NCI-H146 treated with DMSO at 0.1 percent for 48 hours (cell line): Measurements from ENCODE around the gene PTPRR.

Source experiments
- DNase-seq: peaks from one replicate; lab custom pipeline; 2025; ENCODE audit not compliant: unreplicated experiment; lab: John Stamatoyannopoulos, UW

The PTPRR gene, protein sequence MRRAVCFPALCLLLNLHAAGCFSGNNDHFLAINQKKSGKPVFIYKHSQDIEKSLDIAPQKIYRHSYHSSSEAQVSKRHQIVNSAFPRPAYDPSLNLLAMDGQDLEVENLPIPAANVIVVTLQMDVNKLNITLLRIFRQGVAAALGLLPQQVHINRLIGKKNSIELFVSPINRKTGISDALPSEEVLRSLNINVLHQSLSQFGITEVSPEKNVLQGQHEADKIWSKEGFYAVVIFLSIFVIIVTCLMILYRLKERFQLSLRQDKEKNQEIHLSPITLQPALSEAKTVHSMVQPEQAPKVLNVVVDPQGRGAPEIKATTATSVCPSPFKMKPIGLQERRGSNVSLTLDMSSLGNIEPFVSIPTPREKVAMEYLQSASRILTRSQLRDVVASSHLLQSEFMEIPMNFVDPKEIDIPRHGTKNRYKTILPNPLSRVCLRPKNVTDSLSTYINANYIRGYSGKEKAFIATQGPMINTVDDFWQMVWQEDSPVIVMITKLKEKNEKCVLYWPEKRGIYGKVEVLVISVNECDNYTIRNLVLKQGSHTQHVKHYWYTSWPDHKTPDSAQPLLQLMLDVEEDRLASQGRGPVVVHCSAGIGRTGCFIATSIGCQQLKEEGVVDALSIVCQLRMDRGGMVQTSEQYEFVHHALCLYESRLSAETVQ

DNA sequence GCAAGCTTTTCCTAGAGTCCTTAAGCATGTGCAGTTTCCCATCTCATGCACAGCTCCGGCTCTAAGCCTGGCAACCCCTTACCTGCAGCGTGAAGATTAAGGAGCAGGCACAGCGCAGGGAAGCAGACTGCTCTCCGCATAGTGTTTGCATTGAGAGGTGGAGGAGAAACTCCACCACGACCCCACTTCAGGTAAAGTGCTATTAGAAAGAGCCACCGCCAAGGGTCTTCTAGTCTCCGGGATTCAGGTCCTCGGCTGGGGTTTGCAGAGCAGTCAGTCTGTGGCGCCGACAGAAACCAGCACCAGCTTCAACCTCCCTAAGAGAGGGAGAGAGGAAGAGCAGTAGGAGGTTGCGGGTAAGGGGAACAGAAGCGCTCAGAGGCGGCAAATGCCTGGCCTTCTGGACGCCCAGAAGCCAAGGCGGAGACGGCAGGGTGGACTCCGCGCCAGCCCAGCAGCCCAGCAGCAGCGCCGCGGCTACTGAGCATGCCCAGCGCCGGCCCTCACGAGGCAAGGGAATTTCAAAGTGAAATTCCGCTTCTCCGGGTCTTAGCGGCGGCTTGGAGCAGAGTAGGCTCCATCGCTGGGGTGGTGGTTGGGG lies at the start of gene PTPRR:
Gene PTPRR (minus strand): TSS at position 488 of the 601 bp plus-strand sequence. CDS start 348 bp downstream, at position 140.
- DNase-seq, result no peak

DNA sequence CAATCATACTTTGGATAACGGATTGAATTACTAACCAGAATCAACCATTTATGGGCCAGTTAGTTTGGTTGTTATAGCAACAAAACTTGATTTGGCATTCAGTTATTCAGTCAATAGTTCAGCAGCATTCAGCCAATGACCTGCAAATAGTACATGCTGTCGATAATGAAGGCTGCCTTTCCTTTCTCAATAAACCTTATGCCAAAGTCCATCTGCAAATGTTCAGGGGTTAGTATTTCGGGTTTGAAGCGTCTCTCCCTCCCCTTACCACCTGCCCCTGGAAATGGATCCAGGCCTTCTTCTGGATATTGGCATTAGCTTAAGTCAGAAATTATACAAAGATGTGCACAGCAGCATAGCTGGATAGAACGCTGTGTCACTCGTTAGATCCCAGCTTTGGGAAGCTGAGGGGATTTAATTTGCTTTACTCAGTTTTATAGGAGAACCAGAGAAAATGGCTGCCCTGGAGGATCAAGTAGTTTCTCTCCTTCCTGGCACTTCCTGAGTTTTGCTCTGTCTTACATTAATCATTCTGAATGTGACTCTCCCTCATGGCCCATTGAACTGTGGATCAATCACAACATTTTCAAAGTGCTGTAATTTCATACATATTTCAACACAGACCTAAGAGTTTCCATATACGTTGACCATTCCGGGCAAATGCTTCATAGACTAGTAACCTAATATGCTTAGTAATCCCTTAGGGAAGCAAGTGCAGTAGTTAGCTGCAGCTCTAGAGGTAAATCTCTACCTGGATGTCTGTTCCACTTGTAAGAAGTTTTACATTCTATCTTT lies 46.7 kb upstream of the PTPRR start:
- DNase-seq, result no peak

DNA sequence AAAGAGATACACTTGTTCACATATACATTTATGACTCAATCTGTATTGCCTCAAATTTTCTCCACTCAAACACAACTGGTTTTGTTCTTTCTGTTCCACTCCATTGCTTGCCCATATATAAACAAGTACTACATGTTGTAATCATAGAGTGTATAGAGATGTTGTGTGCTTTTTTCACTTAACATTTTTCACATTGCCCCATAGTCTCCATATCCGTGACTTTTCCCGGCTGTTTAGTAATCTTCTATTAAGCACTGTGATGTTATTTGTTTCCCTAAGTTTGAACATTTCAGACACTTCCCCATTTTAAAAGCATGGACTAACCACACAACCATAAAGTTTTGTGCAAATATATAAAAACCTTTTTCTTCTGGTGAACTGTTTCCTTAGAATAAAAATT lies 45.5 kb upstream of the PTPRR start:
- DNase-seq, result no peak

DNA sequence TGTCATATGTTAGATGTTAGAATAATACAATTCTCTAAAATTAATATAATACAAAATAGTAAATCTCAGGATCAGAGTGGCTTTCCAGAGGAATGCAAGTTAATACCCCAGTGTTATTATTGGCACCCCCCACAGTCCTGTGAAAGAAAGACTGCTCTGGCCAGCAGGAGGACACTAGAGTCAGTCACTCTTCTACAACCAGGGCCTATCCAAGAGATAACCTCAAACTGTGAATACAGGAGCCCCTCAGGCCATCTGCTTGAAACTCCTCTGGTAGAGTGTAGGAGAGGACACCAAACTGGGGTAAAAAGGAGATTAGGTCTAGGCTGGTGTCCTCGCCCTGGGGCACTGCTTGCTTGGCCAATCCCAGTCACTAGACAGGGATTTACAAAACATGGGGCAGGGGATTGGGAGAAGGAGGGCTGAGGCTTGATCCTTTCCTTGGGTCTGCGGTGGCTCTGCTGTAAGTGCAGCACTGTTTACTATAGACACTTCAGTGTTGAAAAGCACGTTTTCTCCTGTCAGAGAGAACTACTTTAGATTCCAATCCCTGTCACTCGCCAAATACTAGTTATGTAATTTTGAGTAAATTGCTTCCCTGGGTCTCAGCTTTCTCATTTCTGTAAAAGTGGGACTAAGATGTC lies 44.5 kb upstream of the PTPRR start:
- DNase-seq, result no peak

DNA sequence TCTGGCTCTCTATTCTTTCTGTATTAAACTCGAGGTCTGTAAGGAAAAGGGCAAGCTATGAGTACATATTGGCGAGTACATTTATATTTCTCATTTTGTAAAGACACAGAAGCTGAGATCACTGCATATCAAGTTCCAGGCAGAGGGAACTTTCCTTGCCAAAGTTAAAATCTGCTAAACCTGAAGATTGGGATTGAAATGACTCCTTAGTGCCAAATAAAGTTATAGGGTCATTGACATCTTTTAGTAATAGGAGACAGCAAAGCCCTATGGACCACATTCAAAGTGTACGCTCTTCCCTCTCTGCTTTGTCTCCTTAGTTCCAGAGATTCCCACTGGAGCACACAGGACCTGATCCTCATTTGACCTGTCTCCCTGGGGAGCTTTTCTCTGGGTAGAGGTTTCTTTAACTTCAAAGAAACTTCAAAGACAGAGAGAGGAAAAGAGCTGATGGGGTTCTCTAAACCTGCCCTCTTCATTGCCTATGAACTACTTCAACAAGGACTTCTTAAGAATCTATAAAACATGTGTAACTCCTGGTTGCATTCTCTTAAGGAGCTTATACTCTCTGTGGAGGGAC lies 42.6 kb upstream of the PTPRR start:
- no peak for DNase-seq

DNA sequence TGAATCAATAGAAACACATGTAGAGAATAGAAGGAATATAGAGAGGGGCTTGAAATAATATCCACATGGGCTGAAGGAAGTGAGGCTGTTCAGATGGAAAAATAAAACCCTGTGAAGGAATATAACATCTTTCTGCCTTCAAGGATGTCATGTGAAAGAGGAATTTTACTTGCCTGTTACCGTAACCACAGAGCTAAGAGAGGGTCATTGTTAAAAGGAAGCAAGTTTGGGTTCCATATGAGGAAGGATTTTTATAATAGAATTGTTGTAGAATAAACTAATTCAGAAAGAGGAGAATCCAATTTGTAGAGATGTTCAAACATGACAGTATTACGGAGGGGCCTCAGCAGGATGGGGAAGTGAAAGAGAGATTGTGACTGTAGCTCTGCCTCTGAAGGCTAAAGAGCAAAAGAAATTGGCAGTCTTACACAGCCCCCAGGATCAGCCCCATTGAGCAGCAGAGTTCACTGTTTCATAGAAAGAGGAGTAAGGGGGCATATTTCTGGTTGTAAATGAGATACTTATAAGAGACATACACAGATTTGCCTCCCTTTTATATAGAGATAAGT lies 41.8 kb upstream of the PTPRR start:
- DNase-seq, result no peak

DNA sequence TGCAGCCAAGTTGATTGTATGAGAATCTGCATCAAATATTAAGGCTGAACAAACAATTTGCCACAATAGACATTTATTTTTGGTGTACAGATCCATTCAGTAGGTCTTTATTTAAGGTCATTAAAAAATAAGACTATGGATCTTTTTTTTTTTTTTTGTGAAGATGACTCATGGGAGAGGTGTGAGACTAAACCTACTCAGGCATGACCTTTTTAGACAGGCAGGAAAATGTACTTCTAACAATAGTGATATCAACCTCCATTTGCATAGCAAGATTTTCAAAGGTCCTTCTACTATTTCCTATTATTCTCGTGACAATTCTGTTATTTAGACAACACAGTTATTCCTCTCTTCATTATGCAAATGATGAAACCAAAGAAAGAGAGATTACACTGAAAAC lies 39.9 kb upstream of the PTPRR start:
- DNase-seq, result no peak

DNA sequence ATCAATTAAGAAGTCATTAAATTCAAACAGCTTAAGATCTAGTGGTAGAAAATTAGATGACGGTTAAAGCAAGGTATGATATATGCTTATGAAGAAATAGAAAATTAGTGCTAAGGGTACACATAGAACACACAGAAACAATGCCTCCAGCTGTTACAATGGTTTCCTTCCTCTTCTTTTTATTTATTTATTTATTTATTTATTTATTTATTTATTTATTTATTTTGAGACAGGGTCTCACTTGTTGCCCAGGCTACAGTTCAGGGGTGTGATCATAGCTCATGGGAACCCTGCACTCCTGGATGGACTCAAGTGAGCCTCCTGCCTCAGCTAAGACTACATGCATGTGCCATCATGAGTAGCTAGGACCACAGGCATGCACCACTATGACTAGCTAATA lies 34.9 kb upstream of the PTPRR start:
- DNase-seq, result no peak

DNA sequence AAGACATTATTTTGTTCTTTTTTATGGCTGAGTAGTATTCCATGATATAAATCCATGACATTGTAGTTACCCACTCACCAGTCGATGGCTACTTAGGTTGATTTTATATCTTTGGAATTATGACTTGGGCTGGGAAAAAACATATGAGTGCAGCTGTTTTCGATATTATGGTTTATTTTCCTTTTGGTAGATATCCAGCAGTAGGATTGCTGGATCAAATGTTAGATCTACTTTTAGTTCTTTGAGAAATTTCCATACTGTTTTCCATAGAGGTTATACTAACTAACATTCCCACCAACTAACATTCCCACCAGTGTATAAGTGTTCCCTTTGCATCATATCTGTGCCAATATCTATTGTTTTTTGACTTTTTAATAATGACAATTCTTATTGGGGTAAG lies 29.9 kb upstream of the PTPRR start:
- DNase-seq, result no peak

DNA sequence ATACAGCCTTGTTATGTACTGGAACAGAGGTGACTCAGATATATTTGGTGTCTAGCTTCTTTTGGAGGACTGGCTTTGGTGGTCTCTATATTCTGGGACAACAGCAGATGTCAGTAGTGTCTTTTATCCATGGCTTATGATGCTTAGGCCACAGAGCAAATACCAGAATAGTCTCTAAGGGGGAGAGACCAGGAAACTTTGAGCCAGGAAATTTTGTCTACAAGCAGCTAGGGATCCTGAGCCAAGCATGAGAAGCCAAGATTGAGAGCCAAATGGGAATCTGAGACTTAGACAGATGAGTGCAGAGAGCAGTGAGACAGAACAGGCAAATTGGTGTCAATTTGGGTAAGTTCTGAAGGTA lies 28.4 kb upstream of the PTPRR start:
- no peak for DNase-seq

DNA sequence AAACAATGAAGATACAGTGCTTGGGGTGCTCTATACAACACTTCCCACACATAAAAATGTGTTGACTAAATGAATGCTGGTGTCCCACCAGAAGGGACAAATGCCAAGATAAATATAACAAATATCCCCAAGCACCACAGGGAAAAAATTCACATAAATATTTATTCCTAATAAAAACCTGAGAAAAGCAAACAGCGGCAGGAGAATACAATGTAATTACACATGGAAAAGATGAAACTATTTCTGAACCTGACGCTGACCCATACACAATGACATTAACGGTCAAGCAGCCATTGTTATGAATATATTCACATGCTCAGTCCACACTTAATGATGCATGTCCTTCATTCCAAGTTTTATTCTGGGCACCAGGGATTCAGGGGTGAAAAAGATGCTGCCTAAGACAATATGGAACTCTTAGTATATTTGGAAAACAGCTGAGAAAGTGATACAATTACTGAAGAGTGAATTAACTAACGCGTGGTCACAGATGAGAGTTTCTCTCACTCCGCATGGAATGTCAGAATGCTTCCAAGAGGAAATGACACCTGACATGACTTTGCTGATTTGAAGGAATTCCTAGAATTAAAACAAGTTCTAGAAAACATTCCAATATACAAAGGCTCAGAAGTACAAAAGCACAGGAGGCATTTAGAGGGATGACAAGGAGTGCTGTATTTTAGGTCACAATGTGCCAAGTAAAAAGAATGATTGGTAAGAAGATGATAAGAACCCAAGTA lies 27.9 kb upstream of the PTPRR start:
- DNase-seq, result no peak

DNA sequence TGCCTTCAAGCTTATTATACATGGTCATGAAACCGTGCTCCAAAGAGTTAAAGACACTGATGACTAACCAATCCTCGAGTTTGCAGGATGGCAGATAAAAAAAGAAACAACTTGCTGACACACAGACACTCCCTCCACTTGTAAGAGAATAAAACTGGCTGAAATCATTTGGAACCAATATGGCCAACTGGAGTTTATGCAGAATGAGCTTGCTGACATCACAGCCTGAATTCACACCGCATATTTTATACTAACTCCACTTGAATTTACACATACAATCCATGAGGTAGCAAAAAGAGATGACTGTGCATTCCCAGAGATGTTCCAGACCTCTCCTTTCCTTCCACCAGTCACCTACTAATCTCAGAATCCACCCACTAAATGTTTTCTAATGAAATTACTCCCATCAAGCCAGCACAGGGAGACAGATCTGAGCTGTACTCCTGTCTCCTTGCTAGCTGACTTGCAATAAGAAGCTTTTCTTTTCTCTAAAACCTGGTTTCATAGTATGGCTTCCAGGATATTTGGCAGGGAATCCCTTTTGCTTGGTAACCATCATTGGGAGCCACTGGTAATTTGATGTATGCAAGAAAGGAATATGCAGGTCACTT lies 15.8 kb upstream of the PTPRR start:
- DNase-seq, result no peak

DNA sequence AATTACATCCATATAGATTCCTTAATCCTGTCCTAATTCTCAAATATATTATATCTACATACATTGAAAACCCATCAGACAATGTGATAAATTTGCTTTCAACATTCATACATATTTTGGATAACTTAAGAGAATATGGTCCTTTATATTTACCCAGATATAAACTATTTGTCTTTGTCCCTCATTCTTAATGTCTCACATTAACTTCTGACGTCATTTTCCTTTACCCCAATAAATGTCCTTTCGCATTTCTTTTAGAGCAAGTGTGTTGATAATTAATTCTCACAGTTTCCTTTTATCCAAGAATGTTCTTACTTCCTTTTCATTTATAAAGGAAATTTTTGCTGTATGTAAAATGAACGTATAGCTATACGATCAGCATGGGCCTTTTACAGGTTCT lies 12.6 kb upstream of the PTPRR start:
- no peak for DNase-seq

DNA sequence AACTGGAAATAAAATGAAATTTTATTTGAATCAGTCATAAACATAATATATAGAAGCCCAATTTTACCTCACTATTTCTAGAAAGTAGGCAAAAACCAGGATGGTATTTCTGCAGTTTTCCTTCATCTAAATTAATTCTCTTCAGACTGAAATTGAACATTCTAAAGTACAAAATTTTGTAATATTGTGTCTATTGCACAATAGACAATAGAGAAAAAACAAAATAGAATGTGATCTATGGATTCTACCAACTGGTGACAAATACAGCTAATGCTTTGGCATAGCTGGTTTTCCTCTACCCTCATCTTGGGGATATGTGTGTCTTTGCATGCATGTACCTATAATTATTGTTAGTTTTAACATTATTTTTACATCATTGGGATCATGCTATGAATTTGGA lies 8.5 kb upstream of the PTPRR start:
- no peak for DNase-seq

DNA sequence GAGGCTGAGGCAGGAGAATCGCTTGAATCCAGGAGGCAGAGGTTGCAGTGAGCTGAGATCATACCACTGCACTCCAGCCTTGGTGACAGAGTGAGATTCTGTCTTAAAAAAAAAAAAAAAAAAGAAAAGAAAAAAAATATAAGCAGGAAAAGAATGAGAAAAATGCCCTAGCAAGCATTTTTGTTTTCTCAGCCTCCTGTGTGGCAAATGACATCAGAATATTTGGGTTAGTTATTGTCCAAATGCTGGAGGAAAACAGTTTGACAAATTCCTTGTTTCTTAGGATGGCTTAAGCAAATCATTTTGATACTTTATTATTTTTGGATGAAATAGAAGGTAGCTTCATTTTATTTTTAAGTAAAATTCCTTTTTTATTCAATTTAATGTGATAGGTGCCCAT lies 7.5 kb upstream of the PTPRR start:
- DNase-seq, result no peak

DNA sequence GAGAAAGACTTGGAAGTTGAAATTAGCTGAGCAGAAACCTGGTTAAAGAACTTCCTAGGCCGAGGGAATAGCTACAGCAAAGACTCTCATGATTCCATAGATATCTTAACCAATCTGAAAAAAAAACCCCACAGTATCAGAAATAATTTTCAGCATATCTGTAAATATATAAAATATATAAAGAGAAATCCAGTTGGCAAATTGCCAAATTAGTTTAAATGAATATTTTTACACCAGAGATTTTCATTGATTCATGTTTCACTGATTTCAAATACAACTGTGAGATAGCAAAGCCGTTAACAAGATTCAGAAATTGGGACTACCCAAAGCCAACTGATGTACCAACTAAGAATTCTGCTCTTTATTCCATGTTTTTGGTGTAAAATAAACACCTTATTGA lies 6.8 kb upstream of the PTPRR start:
- no peak for DNase-seq

DNA sequence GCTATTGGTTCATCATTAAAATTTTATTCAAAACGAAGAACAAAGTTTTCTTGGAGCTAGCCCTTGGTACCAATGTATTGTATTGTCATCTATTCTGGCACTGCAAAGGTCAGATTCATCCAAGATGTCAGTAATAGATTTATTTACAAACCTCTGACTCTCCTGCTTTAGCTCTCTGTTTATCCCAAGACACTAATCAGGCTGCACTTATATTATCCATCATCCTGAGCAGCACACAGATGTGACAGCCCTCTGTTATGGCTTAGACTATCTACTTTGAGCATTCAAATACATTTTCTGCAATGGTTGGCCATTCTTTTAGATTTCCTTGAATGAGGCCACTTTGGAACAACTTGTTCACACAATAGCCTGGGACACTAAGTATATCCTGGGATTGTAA lies 5.0 kb upstream of the PTPRR start:
- DNase-seq, result no peak

DNA sequence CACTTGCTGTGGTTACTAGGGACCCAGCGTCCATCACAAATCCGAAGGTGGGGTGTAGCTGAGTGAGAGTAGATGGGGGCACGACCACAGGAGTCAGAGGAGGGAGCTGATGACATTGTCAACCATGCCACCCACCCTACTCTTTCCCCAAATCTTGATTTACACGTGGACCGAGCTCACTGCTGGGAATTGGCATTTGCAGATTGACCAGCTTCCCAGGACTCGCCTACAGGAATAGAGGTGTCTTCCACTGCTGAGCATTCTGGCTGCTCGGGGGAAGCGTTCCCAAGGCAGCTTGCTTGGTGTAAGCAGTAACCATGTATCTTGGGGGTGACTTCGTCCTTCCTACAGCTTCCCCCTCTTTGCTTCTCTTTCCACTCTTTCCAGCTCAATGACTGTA lies 353 bp upstream of the PTPRR start:
- DNase-seq, result no peak

DNA sequence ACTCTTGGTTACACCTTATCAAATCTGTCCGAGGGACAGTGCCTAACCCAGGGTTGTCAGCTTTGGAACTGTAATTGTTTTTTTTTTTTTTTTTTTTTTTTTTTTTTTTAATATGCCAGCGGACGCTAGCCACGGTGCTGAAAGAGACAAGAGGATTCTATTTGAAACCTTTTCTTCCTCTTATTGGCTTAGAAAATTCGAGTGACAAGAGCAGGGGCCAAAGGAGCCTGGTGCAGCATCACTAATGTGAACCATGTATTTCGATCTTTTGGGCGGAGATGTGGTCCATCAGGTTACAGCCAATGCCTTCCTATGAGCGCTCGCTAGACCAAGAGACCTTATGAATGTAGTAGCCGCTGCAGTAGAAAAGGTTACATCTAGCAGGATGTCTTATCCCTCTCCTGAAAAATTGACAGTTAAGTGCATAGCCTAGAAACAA lies 922 bp downstream of the PTPRR start:
- no peak for DNase-seq
